Stimulated activated CD4-positive, alpha-beta T cell treated with anti-CD3 and anti-CD28 coated beads, Interleukin-12 subunit alpha, Interleukin-12 subunit beta, amount 100 ng/mL, for 24 hours (primary cell): ENCODE measurements around the gene PIK3AP1.
"Not testable (repeated sequence)": the region's sequence is repeated elsewhere in the genome, so short reads cannot be mapped to it uniquely, and the experiment has no call there.

Source experiments
- DNase-seq, 2 experiments: peaks; one replicate each; pipeline ENCODE4 v3.0.0-alpha.2; 2020; ENCODE audit warnings: low read depth in 2 of 2

The PIK3AP1 gene

DNA sequence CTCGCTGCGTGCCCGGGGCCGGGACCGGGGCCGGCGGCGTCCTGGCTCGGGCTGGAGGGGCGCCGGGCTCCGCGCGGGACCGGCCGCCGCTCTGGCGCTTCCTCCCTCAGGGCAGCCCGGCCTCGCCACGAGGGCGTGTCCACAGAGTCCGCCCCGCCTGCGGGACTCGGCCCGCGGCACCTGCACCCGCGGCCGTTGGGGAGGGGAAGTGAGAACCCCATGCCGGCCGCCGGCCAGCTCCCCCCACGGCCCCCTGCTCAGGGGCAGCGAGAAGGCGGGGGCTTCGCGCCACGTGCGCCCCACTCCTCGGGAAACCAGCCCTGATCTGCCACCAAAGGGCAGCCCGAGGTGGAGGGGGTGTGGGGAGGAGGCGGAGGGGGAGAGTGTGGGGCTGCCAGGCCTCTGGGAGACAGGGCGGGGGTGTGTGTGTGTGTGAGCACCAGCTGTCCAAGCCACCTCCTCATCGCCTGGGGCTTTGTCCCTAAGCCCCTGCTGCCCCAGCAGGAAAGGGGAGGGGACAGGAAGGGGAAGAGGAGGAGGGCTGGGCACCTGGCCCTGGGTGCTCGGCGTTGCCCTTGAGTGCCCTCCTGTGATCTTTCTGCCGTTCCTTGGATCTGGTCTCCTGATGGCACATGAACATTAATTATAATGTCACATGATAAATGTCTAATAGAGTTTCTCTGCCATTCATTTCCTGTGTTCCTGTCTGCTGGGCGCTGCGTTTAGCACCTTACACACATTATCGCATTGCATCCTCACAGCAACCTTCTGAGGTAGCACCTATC, at the start of gene PIK3AP1:
Gene PIK3AP1, minus strand, starts transcription at position 93 of the 785 bp plus-strand sequence. CDS start 120 bp downstream, outside the sequence.
- peak; percentile 11 to 27 for DNase-seq

GRCh38 chr10:96768136-96768535, 47.8 kb upstream of the PIK3AP1 start:
- DNase-seq, result no peak

DNA sequence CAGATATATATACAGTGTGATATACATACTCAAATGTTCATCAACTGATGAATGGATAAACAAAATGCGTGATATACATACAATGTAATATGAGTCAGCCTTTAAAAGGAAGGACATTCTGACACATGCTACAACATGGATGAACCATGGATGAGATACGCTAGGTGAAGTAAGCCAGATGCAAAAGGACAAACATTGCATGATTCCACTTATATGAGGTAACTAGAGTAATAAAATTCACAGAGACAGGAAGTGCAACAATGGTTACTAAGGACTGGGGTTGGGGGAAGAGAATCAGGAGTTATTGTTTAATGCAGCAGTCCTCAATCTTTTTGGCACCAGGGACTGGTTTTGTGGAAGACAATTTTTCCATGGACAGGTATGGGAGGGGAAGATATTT, 47.3 kb upstream of the PIK3AP1 start:
- DNase-seq, result no peak

- peak; percentile 53 to 74 for DNase-seq
These were observed 45.3 kb upstream of the PIK3AP1 start for GRCh38 chr10:96765406-96766240.

DNA sequence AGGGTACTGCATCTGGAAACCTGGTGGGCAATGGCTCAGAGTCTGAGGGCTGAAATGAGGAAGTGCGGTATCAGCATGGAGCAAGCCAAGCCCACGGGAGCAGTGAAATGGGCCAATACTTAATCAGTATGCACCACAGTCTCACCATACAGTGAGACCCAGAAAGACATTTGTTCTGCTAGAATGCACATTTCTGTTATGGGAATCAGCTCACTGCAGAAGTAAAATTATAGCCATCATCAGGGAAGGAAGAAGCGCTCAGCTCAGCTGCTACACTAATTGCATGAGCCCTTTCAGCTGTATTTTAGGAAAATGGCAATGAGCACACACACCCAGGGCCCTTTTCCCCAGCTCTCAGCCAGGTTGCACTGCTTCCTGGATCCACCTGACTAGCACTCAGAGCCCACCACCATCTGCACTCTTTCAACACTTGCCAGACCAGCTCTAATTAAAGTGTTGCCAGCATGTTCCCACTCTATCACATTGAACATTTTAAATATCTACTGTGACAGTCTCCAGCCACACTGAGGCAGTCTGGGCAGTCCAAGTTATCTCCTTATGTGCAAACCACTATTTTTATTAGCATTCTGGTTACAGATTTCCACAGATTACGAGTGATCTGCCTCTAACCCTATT, 44.2 kb upstream of the PIK3AP1 start:
- DNase-seq, result no peak

DNA sequence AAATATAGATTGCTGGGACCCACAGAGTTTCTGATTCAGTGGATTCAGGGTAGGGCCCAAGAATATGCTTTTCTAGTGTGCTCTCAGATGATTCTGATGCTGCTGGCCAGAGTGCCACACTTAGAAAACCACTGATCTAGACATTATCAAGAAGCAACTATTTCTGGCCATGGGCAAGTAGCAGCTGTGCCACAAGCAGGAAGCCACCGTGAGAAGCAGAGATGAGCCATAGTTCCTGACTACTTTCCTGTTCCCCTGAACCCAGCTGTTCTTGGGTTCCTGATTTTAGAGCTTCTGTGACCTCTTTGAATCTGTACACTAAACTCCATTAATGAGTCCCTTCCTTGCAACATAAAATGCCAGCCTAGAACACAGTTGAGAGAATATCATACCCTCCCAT, 38.1 kb upstream of the PIK3AP1 start:
- DNase-seq, result no peak

GRCh38 chr10:96756111-96756903, 36.0 kb upstream of the PIK3AP1 start:
- no peak for DNase-seq

DNA sequence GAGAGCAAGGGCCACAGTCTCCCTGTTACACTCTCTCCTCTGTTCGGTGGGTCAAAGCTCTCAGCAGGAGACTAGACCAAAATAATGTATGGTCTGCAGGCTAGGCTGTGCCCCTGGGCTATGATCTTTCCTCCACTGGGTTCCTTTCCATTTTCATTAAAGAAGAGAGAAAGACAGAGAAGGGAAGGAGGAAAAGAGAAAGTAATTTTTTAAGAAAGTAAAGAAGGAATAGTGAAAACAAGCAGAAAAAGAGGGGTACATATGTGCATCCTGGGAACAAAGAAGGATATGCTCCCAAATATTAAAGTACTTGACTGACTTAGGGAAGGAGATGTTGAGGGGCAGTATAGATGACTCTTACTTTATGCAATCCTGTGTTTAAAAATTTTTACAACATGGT, 33.6 kb upstream of the PIK3AP1 start:
- DNase-seq, result no peak

DNA sequence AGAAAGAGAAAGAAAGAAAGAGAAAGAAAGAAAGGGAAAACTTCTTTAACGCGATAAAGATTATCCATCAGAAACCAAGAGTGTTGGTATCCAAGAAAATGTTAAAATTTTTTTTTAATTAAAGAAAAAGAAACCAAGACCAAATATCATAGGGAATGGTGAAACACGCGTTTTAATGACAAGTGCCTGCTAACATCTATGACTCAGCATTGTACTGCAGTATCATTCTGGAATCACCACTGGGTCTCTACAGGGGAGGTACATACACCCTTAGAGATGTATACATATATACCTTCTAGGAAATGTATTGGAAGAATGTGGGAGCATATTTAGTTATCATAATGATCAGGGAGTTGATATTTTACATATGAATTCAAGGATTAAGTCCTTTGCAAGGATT, 32.1 kb upstream of the PIK3AP1 start:
- no peak for DNase-seq

GRCh38 chr10:96750316-96750715, 30.0 kb upstream of the PIK3AP1 start:
- not testable (repeated sequence) for DNase-seq

GRCh38 chr10:96747734-96748550, 27.6 kb upstream of the PIK3AP1 start:
- no peak for DNase-seq

- no peak for DNase-seq
These were observed 26.2 kb upstream of the PIK3AP1 start for GRCh38 chr10:96746503-96746902.

- no peak for DNase-seq
These were observed 25.6 kb upstream of the PIK3AP1 start for GRCh38 chr10:96745950-96746349.

GRCh38 chr10:96743988-96744585, 23.8 kb upstream of the PIK3AP1 start:
- DNase-seq, result no peak

- DNase-seq, result not testable (repeated sequence)
These were observed 21.2 kb upstream of the PIK3AP1 start for GRCh38 chr10:96741557-96741956.

DNA sequence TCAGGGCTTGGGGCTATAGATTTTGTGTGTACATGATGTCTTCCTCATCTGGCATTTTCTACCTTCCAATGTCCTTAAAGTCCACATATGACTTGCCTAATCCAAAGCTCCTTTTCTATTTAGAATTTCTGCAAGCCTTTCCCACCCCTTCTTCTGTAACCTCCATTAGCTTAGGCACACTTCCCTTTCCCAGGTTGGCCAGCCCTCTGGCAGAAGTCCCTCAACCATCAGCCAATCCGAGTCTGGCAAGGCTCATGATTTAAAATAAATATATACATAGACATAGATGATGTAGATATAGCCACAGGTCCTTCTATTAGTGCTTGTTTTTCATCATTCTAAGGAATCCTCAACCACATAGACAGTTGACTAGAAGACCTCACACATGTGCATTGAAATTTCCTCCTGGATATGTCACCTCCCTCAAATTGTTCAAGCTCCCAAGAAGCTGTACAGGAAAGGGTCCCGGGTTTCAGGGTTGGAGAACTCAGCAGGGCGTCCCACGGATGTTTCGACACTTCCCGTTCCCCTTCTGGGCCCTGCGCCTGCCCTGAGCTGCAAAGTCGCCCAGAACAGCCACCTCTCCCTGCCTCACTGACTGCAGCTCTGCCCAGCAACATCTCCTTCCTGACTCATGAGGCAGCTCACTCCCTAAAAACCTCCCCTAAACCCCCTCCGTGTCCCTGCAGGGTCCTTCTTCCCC, 20.4 kb upstream of the PIK3AP1 start:
- no peak for DNase-seq

DNA sequence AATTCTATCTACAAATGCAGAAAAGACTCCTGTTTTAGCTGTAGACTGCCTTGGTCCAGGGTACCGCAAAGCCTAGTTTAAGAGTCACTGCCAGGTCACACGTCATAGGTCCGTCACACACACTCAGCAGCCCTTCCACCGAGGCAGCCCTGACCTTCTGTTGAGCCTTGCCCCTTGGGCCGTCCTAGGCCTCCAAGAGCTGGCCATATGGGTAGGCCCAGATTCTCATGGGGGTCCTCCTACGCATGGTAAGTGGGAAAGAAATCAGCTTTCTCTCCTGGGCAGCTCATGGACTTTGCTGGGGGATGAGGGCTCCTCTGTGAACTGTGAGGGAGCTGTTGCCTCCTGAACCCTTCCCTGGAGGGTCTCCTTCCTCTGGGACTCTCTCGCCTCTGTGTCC, 19.8 kb upstream of the PIK3AP1 start:
- no peak for DNase-seq

- DNase-seq, result not testable (repeated sequence)
These were observed 17.1 kb upstream of the PIK3AP1 start for GRCh38 chr10:96737307-96737902.

DNA sequence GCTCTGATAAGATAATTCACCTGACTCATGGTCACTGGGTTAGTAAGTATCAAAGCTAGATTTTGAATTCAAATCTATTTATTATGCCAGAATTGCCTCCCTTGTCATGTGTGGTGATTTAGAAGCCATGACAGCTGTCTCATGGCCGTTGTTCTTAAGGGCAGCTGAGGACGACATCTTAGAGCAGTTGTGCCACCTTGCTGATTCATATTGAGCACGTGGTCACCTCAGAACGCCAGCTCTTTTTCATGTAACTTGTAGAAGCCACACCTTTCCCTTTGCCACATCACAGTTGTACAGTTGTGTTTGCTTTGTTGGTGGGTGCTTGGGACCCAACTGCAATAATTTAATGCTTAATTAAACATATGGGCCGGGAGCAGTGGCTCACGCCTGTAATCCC, 4.3 kb upstream of the PIK3AP1 start:
- DNase-seq, result no peak
